Stimulated activated CD4-positive, alpha-beta T cell treated with anti-CD3 and anti-CD28 coated beads, Interleukin-15, amount 100 ng/mL, for 48 hours (primary cell): Measurements from ENCODE around the gene MUC5B.

ENCODE experiments used
- DNase-seq, 2 donors: peaks; one replicate each; pipeline ENCODE4 v3.0.0-alpha.2; 2020; ENCODE audit warnings: low read depth in 2 of 2

The MUC5B gene

GRCh38 chr11:1283091-1283511 lies 60.2 kb downstream of the MUC5B start:
- DNase-seq, result no peak

- DNase-seq, result no peak
Measured at GRCh38 chr11:1283906-1284305, 61.0 kb downstream of the MUC5B start.

- DNase-seq, result no peak
Measured at GRCh38 chr11:1285316-1285744, 62.5 kb downstream of the MUC5B start.

GRCh38 chr11:1285876-1286275 lies 63.0 kb downstream of the MUC5B start:
- no peak for DNase-seq

GRCh38 chr11:1287928-1288327 lies 65.1 kb downstream of the MUC5B start:
- no peak for DNase-seq

- no peak for DNase-seq
Measured at GRCh38 chr11:1288426-1289151, 65.7 kb downstream of the MUC5B start.

- DNase-seq, result no peak
Measured at GRCh38 chr11:1289211-1289935, 66.5 kb downstream of the MUC5B start.

GRCh38 chr11:1290052-1291040 lies 67.5 kb downstream of the MUC5B start:
- DNase-seq, result no peak

- no peak for DNase-seq
Measured at GRCh38 chr11:1291295-1292017, 68.6 kb downstream of the MUC5B start.

- no peak for DNase-seq
Measured at GRCh38 chr11:1292018-1292643, 69.3 kb downstream of the MUC5B start.

GRCh38 chr11:1292644-1293618 lies 70.1 kb downstream of the MUC5B start:
- no peak for DNase-seq

- DNase-seq, result no peak
Measured at GRCh38 chr11:1293619-1294015, 70.8 kb downstream of the MUC5B start.

GRCh38 chr11:1295086-1295485 lies 72.2 kb downstream of the MUC5B start:
- DNase-seq, result no peak

- DNase-seq, result no peak
Measured at GRCh38 chr11:1295591-1295990, 72.7 kb downstream of the MUC5B start.

GRCh38 chr11:1296287-1296686 lies 73.4 kb downstream of the MUC5B start:
- no peak for DNase-seq

- no peak for DNase-seq
Measured at GRCh38 chr11:1297011-1297575, 74.2 kb downstream of the MUC5B start.

- DNase-seq, result no peak
Measured at GRCh38 chr11:1297576-1298473, 75.0 kb downstream of the MUC5B start.
